ENCODE measurements around the gene RNF180.

DNA sequence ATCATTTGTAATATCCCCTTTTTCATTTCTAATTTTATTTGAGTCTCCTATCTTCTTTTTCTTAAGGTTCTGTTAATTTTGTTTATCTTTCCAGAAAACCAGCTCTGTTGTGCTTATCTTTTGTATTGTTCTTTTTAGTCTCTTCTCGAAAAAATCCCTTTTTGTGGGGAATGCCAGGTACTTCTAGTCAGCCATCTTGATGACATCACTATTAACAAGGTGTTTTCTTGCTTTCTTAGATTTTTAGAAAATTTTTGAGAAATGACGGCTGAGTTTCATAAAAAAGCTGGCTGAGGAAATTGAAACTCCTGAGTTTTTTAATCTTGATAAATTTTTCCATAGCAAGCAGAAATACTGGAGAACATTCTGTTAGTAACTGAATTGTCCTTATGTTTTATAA, 10.7 kb downstream of the RNF180 start:
- no peak for TF ChIP-seq POLR2A (IDR thresholded peaks at IDR 0.05)
- TF ChIP-seq, protein P1, sequence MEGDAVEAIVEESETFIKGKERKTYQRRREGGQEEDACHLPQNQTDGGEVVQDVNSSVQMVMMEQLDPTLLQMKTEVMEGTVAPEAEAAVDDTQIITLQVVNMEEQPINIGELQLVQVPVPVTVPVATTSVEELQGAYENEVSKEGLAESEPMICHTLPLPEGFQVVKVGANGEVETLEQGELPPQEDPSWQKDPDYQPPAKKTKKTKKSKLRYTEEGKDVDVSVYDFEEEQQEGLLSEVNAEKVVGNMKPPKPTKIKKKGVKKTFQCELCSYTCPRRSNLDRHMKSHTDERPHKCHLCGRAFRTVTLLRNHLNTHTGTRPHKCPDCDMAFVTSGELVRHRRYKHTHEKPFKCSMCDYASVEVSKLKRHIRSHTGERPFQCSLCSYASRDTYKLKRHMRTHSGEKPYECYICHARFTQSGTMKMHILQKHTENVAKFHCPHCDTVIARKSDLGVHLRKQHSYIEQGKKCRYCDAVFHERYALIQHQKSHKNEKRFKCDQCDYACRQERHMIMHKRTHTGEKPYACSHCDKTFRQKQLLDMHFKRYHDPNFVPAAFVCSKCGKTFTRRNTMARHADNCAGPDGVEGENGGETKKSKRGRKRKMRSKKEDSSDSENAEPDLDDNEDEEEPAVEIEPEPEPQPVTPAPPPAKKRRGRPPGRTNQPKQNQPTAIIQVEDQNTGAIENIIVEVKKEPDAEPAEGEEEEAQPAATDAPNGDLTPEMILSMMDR (IDR thresholded peaks at IDR 0.05), result no peak
